Fibroblast of lung (primary cell): Measurements from ENCODE around the gene SORCS2. TPM values are rescaled to one million over a fixed set of nuclear protein-coding genes. Genes with fewer than 3 reads are reported as not detected.
A peak's percentile ranks its signal among the peaks of the same experiment; 100 is the strongest.

Experiments
- DNase-seq, 2 donors: peaks; one replicate each; pipeline versions ENCODE4 v3.0.0 to v3.0.0-alpha.2; 2010; ENCODE audit warnings: low read depth in 2 of 2
- H2AFZ ChIP-seq: 2 replicates; pipeline ENCODE4 v1.5.1; 2012; ENCODE audit warnings: low read length, control low read depth, inconsistent platforms
- H3K27ac ChIP-seq: 2 replicates; pipeline ENCODE4 v1.5.1; 2011; ENCODE audit warnings: low read length, control low read depth; ENCODE audit not compliant: insufficient read depth
- H3K27me3 ChIP-seq: 2 replicates; pipeline ENCODE4 v1.5.1; 2011; ENCODE audit warnings: mild to moderate bottlenecking, low read length; ENCODE audit not compliant: control insufficient read depth, insufficient read depth
- H3K36me3 ChIP-seq: 2 replicates; pipeline ENCODE4 v1.5.1; 2011; ENCODE audit warnings: low read length; ENCODE audit not compliant: control insufficient read depth, insufficient read depth
- H3K4me1 ChIP-seq: 2 replicates; pipeline ENCODE4 v1.5.1; 2011; ENCODE audit warnings: low read length; ENCODE audit not compliant: control insufficient read depth, insufficient read depth; ENCODE audit errors: extremely low read depth
- H3K4me2 ChIP-seq: 2 replicates; pipeline ENCODE4 v1.5.1; 2011; ENCODE audit warnings: low read length, control low read depth; ENCODE audit not compliant: insufficient read depth; ENCODE audit errors: extremely low read depth
- H3K4me3 ChIP-seq, 4 experiments: fragments of 200-600 bp in 1 of 4; sonication (generic) in 1 of 4; replicated peaks in 1 of 4; 2 replicates each; pipeline ENCODE4 v1.5.1; 2011 to 2016; ENCODE audit warnings: low read length in 4 of 4, low read depth in 3 of 4, mild to moderate bottlenecking in 3 of 4, control low read depth in 2 of 4, inconsistent platforms in 1 of 4, mixed read lengths in 1 of 4; ENCODE audit not compliant: insufficient read depth in 1 of 4; ENCODE audit errors: control extremely low read depth in 1 of 4
- H3K79me2 ChIP-seq: 2 replicates; pipeline ENCODE4 v1.5.1; 2012; ENCODE audit warnings: mild to moderate bottlenecking, low read length, inconsistent platforms; ENCODE audit not compliant: control insufficient read depth, insufficient read depth
- H3K9ac ChIP-seq: 2 replicates; pipeline ENCODE4 v1.5.1; 2011; ENCODE audit warnings: mild to moderate bottlenecking, low read length, control low read depth; ENCODE audit not compliant: insufficient read depth
- H3K9me3 ChIP-seq: 2 replicates; pipeline ENCODE4 v1.5.1; 2012; ENCODE audit warnings: low read depth, low read length; ENCODE audit not compliant: control insufficient read depth, insufficient read depth
- H4K20me1 ChIP-seq: 2 replicates; pipeline ENCODE4 v1.5.1; 2011; ENCODE audit warnings: low read length; ENCODE audit not compliant: control insufficient read depth, insufficient read depth; ENCODE audit errors: extremely low read depth
- EZH2 ChIP-seq: IDR thresholded peaks from 2 replicates; pipeline ENCODE4 v1.5.1; 2012; ENCODE audit warnings: low read length, control low read depth, mild to moderate bottlenecking; ENCODE audit errors: missing control alignments
- polyA plus RNA-seq, 2 donors: library from polyadenylated mRNA; depleted of rRNA in 1 of 2; stranded (reverse) in 1 of 2; unstranded in 1 of 2; fragments of >200 nt; gene quantifications; 2 replicates each; pipeline ENCODE4 v1.2.1, GENCODE V29; 2011 to 2012; ENCODE audit warnings: missing spikeins in 1 of 2
- total RNA-seq: library from RNA; depleted of rRNA; stranded (reverse); fragments of >200 nt; gene quantifications from 2 replicates; pipeline ENCODE4 v1.2.1, GENCODE V29; 2014
- TF ChIP-seq, protein P1 (sequence below), 2 donors: IDR thresholded peaks in 1 of 2; conservative IDR thresholded peaks in 1 of 2; 1 replicate in 1 of 2; 2 replicates in 1 of 2; pipeline ENCODE4 v1.5.1; 2011 to 2012; ENCODE audit warnings: low read length in 2 of 2, control low read depth in 1 of 2, inconsistent platforms in 1 of 2, low read depth in 1 of 2, mild to moderate bottlenecking in 1 of 2

The SORCS2 gene
- total and polyA plus RNA-seq, 2 donors (not counting 1 experiment from before 2014, with no cell fraction given): 0.17 to 0.41 TPM

DNA sequence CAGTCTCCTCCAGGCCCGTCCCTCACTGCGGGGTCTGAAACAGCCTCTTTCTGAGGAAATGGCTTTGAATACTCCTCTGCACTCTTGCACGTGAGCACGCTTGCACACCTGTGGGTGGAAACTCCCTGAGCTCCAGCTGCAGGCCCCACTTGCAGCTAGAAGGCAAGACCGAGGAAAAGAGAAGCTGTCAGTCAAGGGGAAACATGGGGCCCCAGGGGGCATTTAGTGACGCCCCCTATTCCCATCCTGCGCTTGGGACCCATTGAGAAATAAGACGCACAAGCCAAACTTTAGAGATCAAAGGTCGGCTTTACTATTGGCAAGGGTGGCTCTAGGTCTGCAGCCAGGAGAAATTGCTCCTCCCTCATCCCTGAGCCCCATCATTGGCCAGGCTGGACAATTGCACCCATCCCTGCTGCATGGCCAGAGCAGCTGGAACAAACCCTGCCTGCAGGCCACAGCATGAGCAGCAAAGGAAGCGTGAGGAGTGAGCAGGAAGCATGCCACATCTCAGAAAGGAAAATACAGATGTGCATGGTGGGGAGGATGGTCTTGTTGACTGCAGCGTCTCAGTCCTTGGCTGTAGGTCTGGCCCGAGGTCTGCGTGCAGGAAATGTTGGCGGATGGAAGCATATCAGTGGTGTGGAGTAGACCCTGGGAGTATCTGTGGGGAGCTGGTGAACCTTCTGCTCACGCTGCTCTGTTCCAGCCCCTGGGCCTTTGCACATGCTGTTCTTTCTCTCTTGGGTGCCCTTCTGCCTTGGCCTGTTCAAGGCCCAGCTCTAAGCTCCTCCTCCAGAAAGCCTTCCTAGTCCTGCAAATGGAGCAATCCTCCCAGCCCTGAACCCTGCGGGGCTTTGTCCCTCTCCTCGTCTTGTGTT lies 148.5 kb downstream of the SORCS2 start:
- TF ChIP-seq, protein P1, sequence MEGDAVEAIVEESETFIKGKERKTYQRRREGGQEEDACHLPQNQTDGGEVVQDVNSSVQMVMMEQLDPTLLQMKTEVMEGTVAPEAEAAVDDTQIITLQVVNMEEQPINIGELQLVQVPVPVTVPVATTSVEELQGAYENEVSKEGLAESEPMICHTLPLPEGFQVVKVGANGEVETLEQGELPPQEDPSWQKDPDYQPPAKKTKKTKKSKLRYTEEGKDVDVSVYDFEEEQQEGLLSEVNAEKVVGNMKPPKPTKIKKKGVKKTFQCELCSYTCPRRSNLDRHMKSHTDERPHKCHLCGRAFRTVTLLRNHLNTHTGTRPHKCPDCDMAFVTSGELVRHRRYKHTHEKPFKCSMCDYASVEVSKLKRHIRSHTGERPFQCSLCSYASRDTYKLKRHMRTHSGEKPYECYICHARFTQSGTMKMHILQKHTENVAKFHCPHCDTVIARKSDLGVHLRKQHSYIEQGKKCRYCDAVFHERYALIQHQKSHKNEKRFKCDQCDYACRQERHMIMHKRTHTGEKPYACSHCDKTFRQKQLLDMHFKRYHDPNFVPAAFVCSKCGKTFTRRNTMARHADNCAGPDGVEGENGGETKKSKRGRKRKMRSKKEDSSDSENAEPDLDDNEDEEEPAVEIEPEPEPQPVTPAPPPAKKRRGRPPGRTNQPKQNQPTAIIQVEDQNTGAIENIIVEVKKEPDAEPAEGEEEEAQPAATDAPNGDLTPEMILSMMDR (conservative IDR thresholded peaks at IDR 0.05 in 1 of 2, IDR thresholded peaks at IDR 0.05 in 1 of 2; ENCODE audit: low read depth in 1 of 2, low read length in 2 of 2): no peak
- TF ChIP-seq EZH2: no peak
- H3K4me2 ChIP-seq: no peak overlapping the region
- no peak overlapping the region for H2AFZ ChIP-seq
- H3K27ac ChIP-seq: no peak overlapping the region
- H3K79me2 ChIP-seq: no peaks in the 10 kb centered on the region
- no peak for DNase-seq
- H3K4me3 ChIP-seq: no peak overlapping the region
- H4K20me1 ChIP-seq: no peaks in the 10 kb centered on the region
- H3K36me3 ChIP-seq: no peaks in the 10 kb centered on the region
- H3K9me3 ChIP-seq: no peaks in the 10 kb centered on the region
- no peak overlapping the region for H3K9ac ChIP-seq
- H3K4me1 ChIP-seq: no peaks in the 10 kb centered on the region
- no peaks in the 10 kb centered on the region for H3K27me3 ChIP-seq

DNA sequence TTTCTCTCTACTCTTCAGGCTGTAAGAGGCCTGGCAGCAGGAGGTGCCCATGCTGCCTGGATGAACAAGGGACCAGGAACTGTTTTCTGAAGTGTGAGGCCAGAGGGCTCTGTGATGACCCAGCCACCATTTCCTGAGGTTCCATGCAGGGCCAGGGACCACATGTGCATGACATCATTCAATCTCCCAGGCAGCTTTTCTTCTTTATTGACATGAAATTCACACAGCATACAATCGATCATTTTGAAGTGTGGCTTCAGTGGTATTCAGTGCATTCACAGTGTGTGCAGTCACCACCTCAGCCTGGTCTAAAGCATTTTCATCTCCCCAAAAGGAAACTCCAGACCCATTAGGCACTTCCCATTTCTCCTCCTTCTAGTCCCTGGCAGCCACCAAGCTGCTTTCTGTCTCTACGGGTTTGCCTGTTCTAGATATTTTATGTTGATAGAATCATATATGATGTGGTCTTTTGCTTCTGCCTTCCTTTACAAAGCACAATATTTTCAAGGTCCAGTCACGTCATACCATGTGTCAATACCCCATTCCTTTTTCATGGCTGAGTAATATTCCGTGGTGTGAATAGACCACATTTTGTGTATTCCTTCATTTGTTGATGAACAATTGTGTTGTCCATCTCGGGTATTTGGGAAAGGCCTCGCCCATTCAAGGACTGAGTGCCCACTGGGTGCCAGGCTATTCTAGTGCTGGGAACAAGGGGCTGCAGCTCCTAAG lies 149.3 kb downstream of the SORCS2 start:
- Histone ChIP-seq H3K36me3 (no peaks in the 10 kb centered on the region), H3K27me3 (no peaks in the 10 kb centered on the region), H3K27ac (no peak overlapping the region), H4K20me1 (no peaks in the 10 kb centered on the region), H3K9ac (no peak overlapping the region), H2AFZ (no peak overlapping the region), H3K4me2 (no peak overlapping the region), H3K4me1 (no peaks in the 10 kb centered on the region), H3K79me2 (no peaks in the 10 kb centered on the region), H3K9me3 (no peaks in the 10 kb centered on the region), H3K4me3 (no peak overlapping the region)
- peak in 1 of 2 donors; percentile 95 for DNase-seq
- TF ChIP-seq EZH2: no peak
- TF ChIP-seq, protein P1 (conservative IDR thresholded peaks at IDR 0.05 in 1 of 2, IDR thresholded peaks at IDR 0.05 in 1 of 2; ENCODE audit: low read depth in 1 of 2, low read length in 2 of 2): no peak

DNA sequence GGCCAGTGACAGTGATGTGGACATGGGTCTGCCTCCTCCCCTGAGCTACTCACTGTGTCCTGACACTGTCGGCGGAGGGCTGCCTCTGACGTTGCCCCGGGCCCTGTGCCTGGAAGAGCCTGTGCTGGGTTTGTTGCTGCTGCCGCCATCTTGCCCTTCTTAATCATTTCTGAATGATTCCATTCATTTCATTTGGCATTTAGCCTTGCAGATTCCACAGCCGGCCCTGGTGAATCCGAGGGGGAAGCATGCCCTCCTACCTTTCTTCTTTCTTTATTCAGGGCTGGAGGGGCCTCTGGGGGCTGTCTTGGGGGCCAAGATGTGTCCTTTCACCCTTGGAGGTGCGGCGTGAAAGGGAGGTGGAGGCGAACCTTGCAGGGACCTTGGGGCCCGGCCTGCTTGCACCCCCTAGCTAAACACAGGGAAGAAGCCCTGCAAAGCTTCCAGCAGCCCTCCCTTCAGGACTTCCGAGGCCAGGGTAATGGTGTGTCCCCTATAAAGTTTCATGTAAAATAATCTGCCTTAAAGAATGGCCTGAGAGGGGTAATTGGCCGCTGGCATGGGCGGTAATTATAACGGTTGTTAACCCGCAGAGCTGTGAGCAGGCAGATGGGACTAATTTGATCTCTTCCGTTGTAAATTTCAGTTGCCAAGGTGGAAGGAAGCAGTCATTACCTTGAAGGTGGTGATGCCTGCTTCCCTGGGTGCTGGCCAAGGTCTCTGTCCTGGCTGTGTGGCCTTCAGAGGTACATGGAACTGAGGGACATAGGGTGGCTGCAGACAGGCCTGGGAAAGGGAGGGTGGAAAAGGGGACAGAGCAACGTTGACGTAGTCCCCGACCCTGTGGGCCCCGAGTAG lies 150.1 kb downstream of the SORCS2 start:
- no peak for DNase-seq
- no peak overlapping the region for H3K4me3 ChIP-seq

More for the DNA sequence above, 150.1 kb downstream of the SORCS2 start:
- TF ChIP-seq, protein P1 (conservative IDR thresholded peaks at IDR 0.05 in 1 of 2, IDR thresholded peaks at IDR 0.05 in 1 of 2; ENCODE audit: low read depth in 1 of 2, low read length in 2 of 2): no peak
- TF ChIP-seq EZH2: no peak
- Histone ChIP-seq H3K79me2 (no peaks in the 10 kb centered on the region), H3K9me3 (no peaks in the 10 kb centered on the region), H3K4me2 (no peak overlapping the region), H3K36me3 (no peaks in the 10 kb centered on the region), H3K9ac (no peak overlapping the region), H3K4me1 (no peaks in the 10 kb centered on the region), H2AFZ (no peak overlapping the region), H4K20me1 (no peaks in the 10 kb centered on the region), H3K27me3 (no peaks in the 10 kb centered on the region), H3K27ac (no peak overlapping the region)
